Memory B cell (primary cell): ENCODE measurements around the gene STIP1.
A peak's percentile ranks its signal among the peaks of the same experiment; 100 is the strongest.

Source experiments
- ATAC-seq: fragments of 150-1000 bp; cut with Tn5 transposase; 2 replicates; pipeline ENCODE4 v1.10.0; 2021; ENCODE audit warnings: low read depth, mild to moderate bottlenecking, moderate library complexity
- DNase-seq, 2 donors: peaks; one replicate each; pipeline ENCODE4 v3.0.0; 2022; ENCODE audit warnings: low spot score in 2 of 2
- H3K27ac Mint-ChIP-seq: one replicate; pipeline ENCODE4 v1.8.0; 2022; ENCODE audit warnings: mild to moderate bottlenecking, moderate library complexity, mixed read lengths
- H3K27me3 Mint-ChIP-seq: one replicate; pipeline ENCODE4 v1.8.0; 2022; ENCODE audit warnings: mixed read lengths
- H3K36me3 Mint-ChIP-seq: one replicate; pipeline ENCODE4 v1.8.0; 2022; ENCODE audit warnings: mild to moderate bottlenecking, mixed read lengths
- H3K4me1 Mint-ChIP-seq: one replicate; pipeline ENCODE4 v1.8.0; 2022; ENCODE audit warnings: mixed read lengths
- H3K4me3 Mint-ChIP-seq: one replicate; pipeline ENCODE4 v1.8.0; 2022; ENCODE audit warnings: mild to moderate bottlenecking, moderate library complexity, mixed read lengths
- H3K9me3 Mint-ChIP-seq: one replicate; pipeline ENCODE4 v1.8.0; 2022; ENCODE audit warnings: mixed read lengths

Gene STIP1

GRCh38 chr11:64216879-64217278 lies 30.9 kb downstream of the STIP1 start:
- Mint-ChIP-seq H3K36me3 (peaks cover 24% of the 10 kb centered on the region), H3K4me1 (peaks cover 15% of the 10 kb centered on the region), H3K27ac (peak overlapping the region; percentile 55), H3K27me3 (no peaks in the 10 kb centered on the region), H3K4me3 (no peak overlapping the region), H3K9me3 (no peaks in the 10 kb centered on the region)
- DNase-seq = no peak
- ATAC-seq = no peak

GRCh38 chr11:64218628-64219353 lies 32.8 kb downstream of the STIP1 start:
- H3K27ac Mint-ChIP-seq = peak overlapping the region; percentile 14

GRCh38 chr11:64219354-64219684 lies 33.3 kb downstream of the STIP1 start:
- Mint-ChIP-seq H3K4me1 (peaks cover 7% of the 10 kb centered on the region), H3K9me3 (no peaks in the 10 kb centered on the region), H3K27ac (no peak overlapping the region), H3K4me3 (no peak overlapping the region), H3K36me3 (peaks cover 14% of the 10 kb centered on the region), H3K27me3 (no peaks in the 10 kb centered on the region)
- DNase-seq (no peak), ATAC-seq (no peak)

More at GRCh38 chr11:64218628-64219353, 32.8 kb downstream of the STIP1 start:
- DNase-seq (no peak), ATAC-seq (no peak)
- Mint-ChIP-seq H3K36me3 (peaks cover 15% of the 10 kb centered on the region), H3K4me1 (peaks cover 5% of the 10 kb centered on the region), H3K9me3 (no peaks in the 10 kb centered on the region), H3K27me3 (no peaks in the 10 kb centered on the region), H3K4me3 (no peak overlapping the region)

- Mint-ChIP-seq H3K27ac (no peak overlapping the region), H3K9me3 (no peaks in the 10 kb centered on the region), H3K36me3 (peaks cover 14% of the 10 kb centered on the region), H3K4me3 (no peak overlapping the region), H3K27me3 (no peaks in the 10 kb centered on the region), H3K4me1 (peaks cover 7% of the 10 kb centered on the region)
- ATAC-seq (no peak), DNase-seq (no peak)
These were observed 33.8 kb downstream of the STIP1 start for GRCh38 chr11:64219755-64220154.

- ATAC-seq (no peak), DNase-seq (no peak)
- Mint-ChIP-seq H3K27me3 (no peaks in the 10 kb centered on the region), H3K9me3 (no peaks in the 10 kb centered on the region), H3K4me3 (no peak overlapping the region), H3K27ac (no peak overlapping the region), H3K36me3 (peaks cover 11% of the 10 kb centered on the region), H3K4me1 (peaks cover 9% of the 10 kb centered on the region)
These were observed 34.3 kb downstream of the STIP1 start for GRCh38 chr11:64220271-64220670.

GRCh38 chr11:64220798-64221197 lies 34.8 kb downstream of the STIP1 start:
- no peaks in the 10 kb centered on the region for H3K9me3 Mint-ChIP-seq
- H3K4me3 Mint-ChIP-seq = no peak overlapping the region
- peaks cover 10% of the 10 kb centered on the region for H3K36me3 Mint-ChIP-seq
- peaks cover 11% of the 10 kb centered on the region for H3K4me1 Mint-ChIP-seq
- DNase-seq (peak in 1 of 2 donors; percentile 11), ATAC-seq (no peak)
- no peak overlapping the region for H3K27ac Mint-ChIP-seq
- H3K27me3 Mint-ChIP-seq = no peaks in the 10 kb centered on the region

GRCh38 chr11:64222651-64223000 lies 36.7 kb downstream of the STIP1 start:
- no peak for ATAC-seq
- H3K4me1 Mint-ChIP-seq = peaks cover 20% of the 10 kb centered on the region
- no peaks in the 10 kb centered on the region for H3K27me3 Mint-ChIP-seq
- DNase-seq = no peak
- peaks cover 6% of the 10 kb centered on the region for H3K36me3 Mint-ChIP-seq
- H3K9me3 Mint-ChIP-seq = no peaks in the 10 kb centered on the region
- no peak overlapping the region for H3K27ac Mint-ChIP-seq
- H3K4me3 Mint-ChIP-seq = no peak overlapping the region

GRCh38 chr11:64223001-64223651 lies 37.2 kb downstream of the STIP1 start:
- H3K36me3 Mint-ChIP-seq = peaks cover 6% of the 10 kb centered on the region
- no peaks in the 10 kb centered on the region for H3K9me3 Mint-ChIP-seq
- H3K27ac Mint-ChIP-seq = no peak overlapping the region
- ATAC-seq (no peak), DNase-seq (no peak)
- H3K4me3 Mint-ChIP-seq = no peak overlapping the region
- H3K4me1 Mint-ChIP-seq = peaks cover 22% of the 10 kb centered on the region
- H3K27me3 Mint-ChIP-seq = no peaks in the 10 kb centered on the region

GRCh38 chr11:64224151-64224890 lies 38.4 kb downstream of the STIP1 start:
- no peak for ATAC-seq
- Mint-ChIP-seq H3K4me3 (peak overlapping the region; percentile 53), H3K27ac (no peak overlapping the region), H3K4me1 (peaks cover 24% of the 10 kb centered on the region), H3K9me3 (no peaks in the 10 kb centered on the region), H3K27me3 (no peaks in the 10 kb centered on the region), H3K36me3 (peaks cover 2% of the 10 kb centered on the region)
- no peak for DNase-seq

GRCh38 chr11:64224891-64225607 lies 39.1 kb downstream of the STIP1 start:
- Mint-ChIP-seq H3K27ac (peak overlapping the region; percentile 89), H3K36me3 (peaks cover 2% of the 10 kb centered on the region), H3K4me1 (peaks cover 28% of the 10 kb centered on the region), H3K9me3 (no peaks in the 10 kb centered on the region), H3K4me3 (peak overlapping the region; percentile 94), H3K27me3 (no peaks in the 10 kb centered on the region)
- DNase-seq = peak in 1 of 2 donors; percentile 16
- no peak for ATAC-seq

- H3K4me3 Mint-ChIP-seq = peak within 1 kb of the TSS; percentile 94
- DNase-seq (peak; percentile 86 to 88), ATAC-seq (peak; percentile 62)
- H3K9me3 Mint-ChIP-seq = no peaks in the 10 kb centered on the region
- H3K36me3 Mint-ChIP-seq = peaks cover 2% of the 10 kb centered on the region
- H3K27ac Mint-ChIP-seq = peak within 1 kb of the TSS; percentile 89
- no peaks in the 10 kb centered on the region for H3K27me3 Mint-ChIP-seq
- H3K4me1 Mint-ChIP-seq = peaks cover 29% of the 10 kb centered on the region
These were observed 39.9 kb downstream of the STIP1 start, which contains the start of the genes NUDT22 and TRPT1 for GRCh38 chr11:64225608-64226506. Gene NUDT22, plus strand, starts transcription at chr11:64226274. Its CDS starts 379 bp downstream, at chr11:64226653. Gene TRPT1, minus strand, starts transcription at chr11:64226186. Its CDS starts 326 bp downstream, at chr11:64225860.

GRCh38 chr11:64226507-64227051 lies 40.6 kb downstream of the STIP1 start:
- DNase-seq (peak in 1 of 2 donors; percentile 56), ATAC-seq (peak; percentile 26)
- Mint-ChIP-seq H3K27me3 (no peaks in the 10 kb centered on the region), H3K27ac (peak overlapping the region; percentile 89), H3K9me3 (no peaks in the 10 kb centered on the region), H3K36me3 (no peaks in the 10 kb centered on the region), H3K4me1 (peaks cover 33% of the 10 kb centered on the region), H3K4me3 (peak overlapping the region; percentile 94)
